Activated T-helper 17 cell treated with anti-CD3 and anti-CD28 coated beads, Interleukin-2, amount 50 U/mL, for 72 hours (primary cell): Measurements from ENCODE around the gene LYAR. TPM values are rescaled to one million over a fixed set of nuclear protein-coding genes. Genes with fewer than 3 reads are reported as not detected.

Experiments used
- ATAC-seq: fragments of 150-1000 bp; cut with Tn5 transposase; replicated peaks from 2 replicates; pipeline ENCODE4 v1.10.0; 2021; ENCODE audit warnings: mild to moderate bottlenecking, moderate library complexity
- H3K27ac Mint-ChIP-seq: one replicate; pipeline ENCODE4 v1.8.0; 2022; ENCODE audit warnings: mixed read lengths
- H3K27me3 Mint-ChIP-seq: one replicate; pipeline ENCODE4 v1.8.0; 2022; ENCODE audit warnings: mixed read lengths
- H3K36me3 Mint-ChIP-seq: one replicate; pipeline ENCODE4 v1.8.0; 2022; ENCODE audit warnings: low read depth, mild to moderate bottlenecking, mixed read lengths
- H3K4me1 Mint-ChIP-seq: one replicate; pipeline ENCODE4 v1.8.0; 2022; ENCODE audit warnings: mixed read lengths
- H3K4me3 Mint-ChIP-seq: one replicate; pipeline ENCODE4 v1.8.0; 2022; ENCODE audit warnings: mild to moderate bottlenecking, mixed read lengths
- H3K9me3 Mint-ChIP-seq: one replicate; pipeline ENCODE4 v1.8.0; 2022; ENCODE audit warnings: mixed read lengths
- total RNA-seq, 2 donors: library from RNA; stranded (reverse); gene quantifications; one replicate each; pipeline ENCODE4 v1.2.3, GENCODE V29; 2022

LYAR gene
- total RNA-seq, 2 donors from 2014 or later, result 25.2 to 57.8 TPM

DNA sequence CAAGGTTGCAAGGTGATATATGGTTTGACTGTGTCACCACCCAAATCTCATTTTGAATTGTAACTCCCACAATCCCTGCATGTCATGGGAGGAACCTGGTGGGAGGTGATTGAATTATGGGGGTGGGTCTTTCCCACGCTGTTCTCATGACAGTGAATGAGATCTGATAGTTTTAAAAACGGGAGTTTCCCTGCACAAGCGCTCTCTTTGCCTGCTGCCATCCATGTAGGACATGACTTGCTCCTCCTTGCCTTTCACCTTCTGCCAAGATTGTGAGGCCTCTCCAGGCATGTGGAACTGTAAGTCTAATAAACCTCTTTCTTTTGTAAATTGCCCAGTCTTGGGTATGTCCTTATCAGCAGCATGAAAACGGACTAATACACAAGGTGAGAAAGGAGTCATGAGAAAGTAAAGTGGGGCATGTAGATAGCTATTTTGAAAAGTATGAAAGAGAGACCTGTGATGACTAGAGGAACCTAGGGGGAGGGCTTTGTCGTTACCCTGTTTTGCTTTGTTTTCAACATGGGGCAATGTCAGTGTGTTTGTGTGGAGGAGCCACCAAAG, 6.4 kb upstream of the LYAR start:
- Mint-ChIP-seq H3K27ac (peak overlapping the region; percentile 29), H3K27me3 (no peaks in the 10 kb centered on the region), H3K36me3 (peaks cover 24% of the 10 kb centered on the region), H3K4me1 (peaks cover 24% of the 10 kb centered on the region), H3K9me3 (no peaks in the 10 kb centered on the region), H3K4me3 (no peak overlapping the region)
- no peak for ATAC-seq

GRCh38 chr4:4293279-4293678, 3.3 kb upstream of the LYAR start:
- no peak for ATAC-seq
- H3K9me3 Mint-ChIP-seq, result no peaks in the 10 kb centered on the region
- peaks cover 37% of the 10 kb centered on the region for H3K4me1 Mint-ChIP-seq
- H3K36me3 Mint-ChIP-seq, result peaks cover 7% of the 10 kb centered on the region
- H3K27me3 Mint-ChIP-seq, result no peaks in the 10 kb centered on the region
- H3K4me3 Mint-ChIP-seq, result no peak overlapping the region
- no peak overlapping the region for H3K27ac Mint-ChIP-seq

DNA sequence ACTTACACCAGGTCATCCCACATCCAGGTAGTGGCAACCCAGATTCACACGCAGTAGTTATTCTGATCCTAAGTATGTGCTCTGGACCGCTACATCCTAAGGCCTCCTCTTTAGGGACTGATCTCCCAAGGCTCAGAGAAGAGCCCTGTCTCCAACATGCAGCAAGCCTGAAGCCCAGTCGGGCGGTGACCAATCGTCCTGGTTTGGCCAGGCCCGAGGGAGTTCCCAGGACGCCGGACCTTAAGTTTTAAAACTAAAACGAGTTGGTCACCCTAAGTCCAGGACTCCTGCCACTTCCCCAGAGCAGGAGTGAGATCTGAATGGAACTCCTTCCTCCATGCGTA, 385 bp downstream of the LYAR start:
- Mint-ChIP-seq H3K4me1 (peaks cover 29% of the 10 kb centered on the region), H3K27me3 (no peaks in the 10 kb centered on the region), H3K4me3 (peak overlapping the region; percentile 92), H3K9me3 (no peaks in the 10 kb centered on the region), H3K27ac (peak overlapping the region; percentile 86), H3K36me3 (peaks cover 37% of the 10 kb centered on the region)
- ATAC-seq, result peak; percentile 25

DNA sequence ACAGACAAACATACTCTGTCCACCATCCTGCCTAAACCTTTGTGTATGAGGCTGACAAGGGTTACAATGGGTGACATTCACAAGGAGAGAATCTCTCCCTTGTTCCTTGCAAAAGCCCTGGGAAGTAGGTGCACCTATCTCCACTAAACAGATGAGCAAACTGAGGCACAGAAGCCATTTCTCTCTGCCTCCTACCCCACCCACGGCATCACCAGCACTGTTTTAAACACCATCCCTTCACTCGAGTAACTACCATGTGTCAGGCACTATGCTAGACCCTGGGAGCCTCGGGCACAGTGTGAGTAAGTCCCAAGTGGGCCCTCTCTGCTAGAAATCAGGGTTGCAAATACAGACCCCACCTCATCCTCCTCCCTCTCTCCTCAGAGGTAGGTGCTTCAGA, 899 bp downstream of the LYAR start:
- Mint-ChIP-seq H3K4me1 (peaks cover 29% of the 10 kb centered on the region), H3K27me3 (no peaks in the 10 kb centered on the region), H3K9me3 (no peaks in the 10 kb centered on the region), H3K27ac (peak overlapping the region; percentile 86), H3K4me3 (peak overlapping the region; percentile 92), H3K36me3 (peaks cover 42% of the 10 kb centered on the region)
- no peak for ATAC-seq

DNA sequence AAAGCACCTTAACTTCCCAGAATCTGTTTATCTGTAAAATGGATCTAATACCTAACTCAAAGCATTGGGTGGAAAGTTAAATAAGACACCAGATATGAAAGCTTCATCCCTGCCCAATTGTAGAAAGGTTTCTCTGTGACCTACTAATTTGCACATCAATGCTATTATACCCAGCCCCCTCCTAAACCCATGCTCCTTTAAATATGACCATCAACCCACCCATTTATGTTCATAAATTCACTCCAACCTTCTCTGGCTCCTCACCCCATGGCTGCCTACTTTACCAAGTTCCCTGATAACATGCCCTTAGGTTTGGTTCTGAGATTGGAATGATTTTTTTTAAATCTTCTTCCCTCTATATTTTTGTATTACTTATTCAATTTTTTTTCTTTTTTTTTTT, 1.9 kb downstream of the LYAR start:
- Mint-ChIP-seq H3K27ac (peak overlapping the region; percentile 24), H3K4me3 (peak overlapping the region; percentile 92), H3K4me1 (peaks cover 29% of the 10 kb centered on the region), H3K9me3 (no peaks in the 10 kb centered on the region), H3K27me3 (no peaks in the 10 kb centered on the region), H3K36me3 (peaks cover 51% of the 10 kb centered on the region)
- ATAC-seq, result no peak

GRCh38 chr4:4284827-4285618, 4.9 kb downstream of the LYAR start:
- peaks cover 14% of the 10 kb centered on the region for H3K4me1 Mint-ChIP-seq
- no peaks in the 10 kb centered on the region for H3K27me3 Mint-ChIP-seq
- no peak overlapping the region for H3K4me3 Mint-ChIP-seq
- peaks cover 76% of the 10 kb centered on the region for H3K36me3 Mint-ChIP-seq
- H3K27ac Mint-ChIP-seq, result peak overlapping the region; percentile 44
- no peak for ATAC-seq
- no peaks in the 10 kb centered on the region for H3K9me3 Mint-ChIP-seq

DNA sequence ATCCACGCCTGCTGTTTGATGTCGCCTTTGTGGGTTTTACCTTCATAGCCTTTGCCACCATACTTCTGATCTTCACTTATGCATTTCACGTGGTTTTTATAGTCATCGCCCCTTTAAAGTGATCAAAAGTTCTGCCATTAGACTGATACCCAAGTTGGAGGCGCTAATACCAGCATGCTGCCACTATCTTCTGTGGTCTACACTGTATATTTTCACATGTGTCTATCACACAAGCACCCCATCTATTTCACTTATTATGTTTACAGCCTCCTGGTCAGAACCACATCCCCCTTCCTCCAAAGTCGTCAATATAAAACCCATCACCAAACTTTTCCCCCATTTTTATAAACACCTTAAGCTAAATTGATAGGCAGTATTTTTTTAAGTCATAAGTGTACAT, 8.2 kb downstream of the LYAR start:
- Mint-ChIP-seq H3K27ac (peak overlapping the region; percentile 59), H3K4me3 (no peak overlapping the region), H3K27me3 (no peaks in the 10 kb centered on the region), H3K36me3 (peaks cover 99% of the 10 kb centered on the region), H3K9me3 (no peaks in the 10 kb centered on the region), H3K4me1 (no peaks in the 10 kb centered on the region)
- no peak for ATAC-seq

- no peak for ATAC-seq
- Mint-ChIP-seq H3K9me3 (no peaks in the 10 kb centered on the region), H3K4me1 (peaks cover 6% of the 10 kb centered on the region), H3K27ac (peak overlapping the region; percentile 31), H3K27me3 (no peaks in the 10 kb centered on the region), H3K4me3 (no peak overlapping the region), H3K36me3 (peaks cover 100% of the 10 kb centered on the region)
Observed at GRCh38 chr4:4277531-4277930, 12.4 kb downstream of the LYAR start.

DNA sequence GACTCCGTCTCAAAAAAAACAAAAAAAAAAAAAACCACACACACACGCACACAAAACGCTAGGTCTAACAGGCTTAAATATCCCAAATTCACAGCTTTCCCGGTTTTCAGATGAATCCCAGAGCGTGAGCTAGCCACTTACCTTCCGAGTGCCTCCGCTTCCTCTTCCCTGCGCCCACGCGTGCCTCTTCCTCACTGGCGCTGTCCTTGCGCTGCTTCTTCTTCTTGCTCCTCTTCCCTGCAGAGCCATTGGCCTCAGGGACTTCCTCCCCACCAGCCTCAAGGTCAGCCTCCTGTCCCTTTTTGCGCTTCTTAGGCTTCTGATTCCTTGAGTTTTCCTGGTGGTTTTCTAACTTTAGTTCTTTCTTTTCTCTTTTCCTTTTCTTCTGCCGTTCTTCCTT, 15.7 kb downstream of the LYAR start:
- Mint-ChIP-seq H3K36me3 (peaks cover 100% of the 10 kb centered on the region), H3K27me3 (no peaks in the 10 kb centered on the region), H3K9me3 (no peaks in the 10 kb centered on the region), H3K27ac (no peak overlapping the region), H3K4me3 (no peak overlapping the region), H3K4me1 (peaks cover 10% of the 10 kb centered on the region)
- no peak for ATAC-seq

DNA sequence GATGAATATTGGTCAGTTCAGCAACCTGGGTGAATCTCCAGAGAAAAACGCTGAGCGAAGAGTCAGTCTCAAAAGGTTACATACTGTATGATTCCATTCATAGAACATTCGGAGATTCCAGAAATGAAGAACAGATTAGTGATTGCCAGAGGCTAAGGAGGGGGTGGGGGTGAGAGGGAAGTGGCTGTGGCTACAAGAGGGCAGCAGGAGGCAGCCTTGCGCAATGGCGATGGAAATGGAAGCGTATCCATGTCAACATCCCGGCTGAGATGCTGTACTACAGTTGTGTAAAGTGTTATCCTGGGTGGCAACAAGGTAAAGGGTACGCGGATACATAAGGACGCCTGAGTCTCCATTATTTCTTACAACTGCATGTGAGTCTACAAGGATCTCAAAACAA, 18.0 kb downstream of the LYAR start:
- no peaks in the 10 kb centered on the region for H3K9me3 Mint-ChIP-seq

GRCh38 chr4:4270529-4270928, 19.4 kb downstream of the LYAR start:
- no peaks in the 10 kb centered on the region for H3K9me3 Mint-ChIP-seq
- H3K4me1 Mint-ChIP-seq, result peaks cover 16% of the 10 kb centered on the region
- H3K4me3 Mint-ChIP-seq, result no peak overlapping the region
- H3K27ac Mint-ChIP-seq, result peak overlapping the region; percentile 83
- peak; percentile 50 for ATAC-seq
- H3K27me3 Mint-ChIP-seq, result no peaks in the 10 kb centered on the region
- peaks cover 87% of the 10 kb centered on the region for H3K36me3 Mint-ChIP-seq

More for the DNA sequence above, 18.0 kb downstream of the LYAR start:
- Mint-ChIP-seq H3K4me3 (no peak overlapping the region), H3K36me3 (peaks cover 98% of the 10 kb centered on the region), H3K4me1 (peaks cover 16% of the 10 kb centered on the region), H3K27me3 (no peaks in the 10 kb centered on the region), H3K27ac (peak overlapping the region; percentile 13)
- ATAC-seq, result no peak

GRCh38 chr4:4269856-4270255, 20.1 kb downstream of the LYAR start:
- Mint-ChIP-seq H3K27ac (peak overlapping the region; percentile 84), H3K4me3 (peak overlapping the region; percentile 49), H3K36me3 (peaks cover 80% of the 10 kb centered on the region), H3K4me1 (peaks cover 16% of the 10 kb centered on the region), H3K27me3 (no peaks in the 10 kb centered on the region), H3K9me3 (no peaks in the 10 kb centered on the region)
- peak; percentile 80 for ATAC-seq

DNA sequence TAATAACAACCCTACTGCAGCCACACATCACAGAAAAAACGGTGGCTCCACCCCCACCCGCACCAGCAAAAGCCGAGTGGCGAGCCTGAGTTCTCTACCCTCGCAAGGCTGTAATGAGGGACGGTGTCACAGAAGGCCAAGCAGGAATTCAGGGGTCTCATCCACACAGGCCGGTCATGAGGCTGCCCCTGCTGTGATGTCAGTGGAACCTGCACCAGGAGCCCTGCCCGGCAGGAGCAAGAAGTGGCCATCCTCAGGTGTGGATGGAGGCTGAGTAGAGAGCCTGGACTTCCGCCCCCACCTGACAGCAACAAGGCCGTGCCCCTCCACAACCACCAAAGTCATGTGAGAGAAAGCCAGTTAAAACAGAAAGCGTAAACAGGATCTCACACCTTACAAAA, 20.6 kb downstream of the LYAR start:
- Mint-ChIP-seq H3K27me3 (no peaks in the 10 kb centered on the region), H3K4me3 (peak overlapping the region; percentile 49), H3K4me1 (peaks cover 12% of the 10 kb centered on the region), H3K27ac (peak overlapping the region; percentile 84), H3K36me3 (peaks cover 75% of the 10 kb centered on the region), H3K9me3 (no peaks in the 10 kb centered on the region)
- ATAC-seq, result peak; percentile 39

GRCh38 chr4:4268776-4269175, 21.2 kb downstream of the LYAR start:
- no peak for ATAC-seq
- H3K9me3 Mint-ChIP-seq, result no peaks in the 10 kb centered on the region
- H3K4me3 Mint-ChIP-seq, result peak overlapping the region; percentile 49

GRCh38 chr4:4267981-4268380, 22.0 kb downstream of the LYAR start:
- Mint-ChIP-seq H3K9me3 (no peaks in the 10 kb centered on the region), H3K27me3 (no peaks in the 10 kb centered on the region), H3K27ac (no peak overlapping the region), H3K36me3 (peaks cover 61% of the 10 kb centered on the region), H3K4me1 (peaks cover 10% of the 10 kb centered on the region), H3K4me3 (no peak overlapping the region)
- ATAC-seq, result no peak

More at GRCh38 chr4:4268776-4269175, 21.2 kb downstream of the LYAR start:
- Mint-ChIP-seq H3K4me1 (peaks cover 10% of the 10 kb centered on the region), H3K27me3 (no peaks in the 10 kb centered on the region), H3K27ac (peak overlapping the region; percentile 84), H3K36me3 (peaks cover 69% of the 10 kb centered on the region)
